GM12875 (cell line): Measurements from ENCODE around the gene WFDC1.
"Not testable (repeated sequence)": the region's sequence is repeated elsewhere in the genome, so short reads cannot be mapped to it uniquely, and the experiment has no call there.

Experiments used
- H3K4me3 ChIP-seq: one replicate; pipeline ENCODE4 v1.5.1; 2011; ENCODE audit warnings: low read depth, low read length, control low read depth
- TF ChIP-seq, protein P1 (sequence below): IDR thresholded peaks from 2 replicates; pipeline ENCODE4 v1.5.1; 2011; ENCODE audit warnings: low read depth, mild to moderate bottlenecking, control low read depth, inconsistent platforms, low read length, moderate library complexity, borderline replicate concordance; ENCODE audit not compliant: insufficient read depth

The WFDC1 gene

DNA sequence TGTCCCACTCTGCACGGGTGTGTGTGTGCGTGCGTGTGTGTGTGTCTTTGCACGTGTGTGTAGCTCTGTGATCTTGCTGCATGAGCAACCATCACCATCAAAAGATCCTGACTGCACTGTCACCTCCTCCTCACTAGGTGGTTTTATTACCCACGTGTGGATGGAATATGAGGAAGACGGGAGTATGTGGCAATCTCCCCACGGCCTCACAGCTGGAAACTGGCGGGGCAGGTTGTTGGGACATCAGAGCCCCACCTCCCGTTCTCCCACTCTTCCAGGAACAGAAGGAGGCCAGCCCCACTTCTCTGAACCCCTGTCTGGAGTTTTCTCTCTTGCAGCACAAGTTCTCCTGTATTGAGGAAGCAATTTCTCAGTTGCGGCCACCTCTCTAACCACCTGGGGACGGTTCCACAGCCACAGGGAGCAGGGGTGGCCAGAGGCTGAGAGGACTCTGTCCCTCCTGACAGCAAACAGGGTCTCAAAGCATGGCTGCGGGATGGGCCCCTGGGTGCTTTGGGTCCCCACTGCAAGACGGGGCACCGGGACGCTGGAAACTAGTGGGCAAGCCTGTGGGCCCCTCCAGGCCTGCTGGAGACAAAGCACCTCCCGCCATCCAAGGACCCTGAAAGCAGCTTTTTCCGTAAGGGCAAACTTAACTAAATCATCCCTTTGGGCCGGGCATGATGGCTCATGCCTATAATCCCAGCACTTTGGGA lies 45.8 kb downstream of the WFDC1 start:
- no peak overlapping the region for H3K4me3 ChIP-seq
- TF ChIP-seq, protein P1, sequence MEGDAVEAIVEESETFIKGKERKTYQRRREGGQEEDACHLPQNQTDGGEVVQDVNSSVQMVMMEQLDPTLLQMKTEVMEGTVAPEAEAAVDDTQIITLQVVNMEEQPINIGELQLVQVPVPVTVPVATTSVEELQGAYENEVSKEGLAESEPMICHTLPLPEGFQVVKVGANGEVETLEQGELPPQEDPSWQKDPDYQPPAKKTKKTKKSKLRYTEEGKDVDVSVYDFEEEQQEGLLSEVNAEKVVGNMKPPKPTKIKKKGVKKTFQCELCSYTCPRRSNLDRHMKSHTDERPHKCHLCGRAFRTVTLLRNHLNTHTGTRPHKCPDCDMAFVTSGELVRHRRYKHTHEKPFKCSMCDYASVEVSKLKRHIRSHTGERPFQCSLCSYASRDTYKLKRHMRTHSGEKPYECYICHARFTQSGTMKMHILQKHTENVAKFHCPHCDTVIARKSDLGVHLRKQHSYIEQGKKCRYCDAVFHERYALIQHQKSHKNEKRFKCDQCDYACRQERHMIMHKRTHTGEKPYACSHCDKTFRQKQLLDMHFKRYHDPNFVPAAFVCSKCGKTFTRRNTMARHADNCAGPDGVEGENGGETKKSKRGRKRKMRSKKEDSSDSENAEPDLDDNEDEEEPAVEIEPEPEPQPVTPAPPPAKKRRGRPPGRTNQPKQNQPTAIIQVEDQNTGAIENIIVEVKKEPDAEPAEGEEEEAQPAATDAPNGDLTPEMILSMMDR, result no peak

DNA sequence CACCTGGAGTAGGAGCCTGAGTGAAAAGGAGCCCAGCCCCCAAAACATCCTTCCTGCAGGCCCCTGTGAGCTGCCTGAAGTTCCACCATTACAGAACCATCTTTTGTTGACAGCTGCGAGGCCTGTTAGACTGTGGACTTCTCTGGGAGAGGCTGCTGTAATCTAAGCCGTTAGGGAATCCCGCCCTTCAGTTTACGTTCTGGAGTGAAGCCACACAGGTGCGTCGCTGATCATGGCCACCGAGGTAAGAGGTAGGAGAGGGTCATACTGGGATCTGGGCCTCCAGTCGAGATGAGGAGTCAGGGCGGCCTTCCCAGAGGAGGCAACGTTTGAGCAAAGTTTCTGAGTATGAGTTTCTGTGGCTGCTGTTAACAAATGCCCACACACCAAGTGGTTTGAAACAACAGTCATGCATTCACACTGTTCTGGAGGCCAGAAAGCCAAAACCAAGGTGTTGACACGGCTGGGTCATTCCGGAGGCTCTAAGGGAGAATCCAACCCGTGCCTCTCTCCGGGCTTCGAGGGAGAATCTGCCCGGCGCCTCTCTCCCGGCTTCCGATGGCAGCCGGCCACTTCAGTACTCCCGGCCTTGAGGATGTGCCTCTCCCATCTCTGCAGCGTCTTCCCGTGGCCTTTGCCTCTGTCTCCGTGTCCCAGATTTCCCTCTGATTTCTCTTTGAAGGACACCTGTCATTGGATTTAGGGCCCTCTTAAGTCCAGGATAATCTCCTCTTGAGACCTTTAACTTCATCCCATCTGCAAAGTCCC lies 47.0 kb downstream of the WFDC1 start:
- TF ChIP-seq, protein P1, result no peak
- H3K4me3 ChIP-seq, result no peak overlapping the region

DNA sequence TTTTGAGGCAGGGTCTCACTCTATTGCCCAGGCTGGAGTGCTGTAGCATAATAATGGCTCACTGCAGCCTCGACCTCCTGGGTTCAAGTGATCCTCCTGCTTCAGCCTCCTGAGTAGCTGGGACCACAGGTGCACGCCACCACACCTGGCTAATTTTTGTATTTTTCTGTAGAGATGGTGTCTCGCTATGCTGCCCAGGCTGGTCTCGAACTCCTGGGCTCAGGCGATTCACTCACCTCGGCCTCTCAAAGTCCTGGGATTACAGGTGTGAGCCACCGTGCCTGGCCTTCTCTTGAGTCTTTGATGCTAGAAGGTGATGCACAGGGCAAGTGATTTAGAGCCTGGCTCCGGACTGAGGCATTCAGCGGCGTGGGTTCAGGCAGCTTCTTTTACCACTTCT lies 49.1 kb downstream of the WFDC1 start:
- not testable (repeated sequence) for H3K4me3 ChIP-seq

DNA sequence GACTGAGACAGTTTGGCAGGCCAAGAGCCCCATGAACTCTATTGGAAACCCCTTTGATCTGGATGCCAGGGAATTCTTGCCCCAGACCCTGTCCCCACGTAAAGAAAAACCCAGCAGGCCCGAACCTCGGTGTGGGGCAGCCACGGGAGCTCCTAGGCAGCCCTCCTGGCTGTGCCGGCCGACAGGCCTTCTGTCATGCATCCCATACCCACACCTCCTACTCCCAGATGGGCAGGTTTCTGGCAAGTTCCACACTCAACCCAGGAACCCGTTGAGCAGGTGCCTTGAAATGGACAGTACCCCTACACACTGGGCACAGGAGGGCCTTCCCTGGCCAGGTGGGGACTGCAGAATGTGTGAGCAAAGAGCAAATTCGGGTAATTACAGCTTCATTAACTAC lies 50.1 kb downstream of the WFDC1 start:
- TF ChIP-seq, protein P1, result no peak
- no peak overlapping the region for H3K4me3 ChIP-seq

DNA sequence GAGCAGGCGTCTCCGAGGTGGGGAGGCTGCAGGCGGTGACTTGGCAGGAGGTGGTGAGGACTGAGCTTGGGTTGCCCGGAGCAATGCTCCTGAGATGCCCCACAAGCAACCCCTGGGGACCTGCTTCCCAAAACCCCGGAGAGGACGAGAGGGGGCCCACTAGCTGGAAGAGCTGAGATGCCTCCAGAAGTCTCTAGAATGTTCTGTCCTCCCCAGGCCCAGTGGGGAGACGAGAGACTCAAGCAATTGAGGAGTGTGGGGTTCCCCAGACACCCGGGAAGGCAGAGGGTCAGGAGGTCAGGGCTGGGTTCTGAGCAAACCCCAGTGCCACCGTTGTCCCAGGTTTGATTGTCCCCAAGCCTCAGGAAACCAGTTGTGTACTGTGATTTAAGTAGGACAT lies 52.5 kb downstream of the WFDC1 start:
- no peak overlapping the region for H3K4me3 ChIP-seq
- TF ChIP-seq, protein P1, result no peak

DNA sequence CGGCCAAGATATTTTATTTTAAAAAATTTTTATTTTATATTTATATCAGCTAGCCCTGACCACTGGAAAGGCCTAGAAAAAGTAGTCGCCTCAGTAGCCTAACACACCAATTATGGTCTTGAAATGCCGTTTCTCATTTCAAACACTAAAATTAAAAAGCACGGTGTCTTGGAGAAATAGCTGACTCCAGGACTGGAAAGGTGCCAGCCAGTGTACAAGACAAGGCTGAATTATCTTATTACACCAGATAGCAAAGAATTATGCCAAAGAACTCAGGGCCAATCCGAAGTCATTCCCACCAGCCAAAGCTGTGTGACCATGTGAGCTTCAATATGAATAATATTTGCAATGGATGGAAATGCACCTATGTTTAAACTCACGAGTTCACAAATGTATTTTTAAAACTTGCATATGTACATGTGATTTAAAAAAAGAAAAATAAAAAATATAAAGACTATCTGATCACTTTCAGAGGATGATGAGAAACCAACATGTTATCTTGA lies 53.8 kb downstream of the WFDC1 start:
- H3K4me3 ChIP-seq, result no peak overlapping the region
- TF ChIP-seq, protein P1, result no peak

DNA sequence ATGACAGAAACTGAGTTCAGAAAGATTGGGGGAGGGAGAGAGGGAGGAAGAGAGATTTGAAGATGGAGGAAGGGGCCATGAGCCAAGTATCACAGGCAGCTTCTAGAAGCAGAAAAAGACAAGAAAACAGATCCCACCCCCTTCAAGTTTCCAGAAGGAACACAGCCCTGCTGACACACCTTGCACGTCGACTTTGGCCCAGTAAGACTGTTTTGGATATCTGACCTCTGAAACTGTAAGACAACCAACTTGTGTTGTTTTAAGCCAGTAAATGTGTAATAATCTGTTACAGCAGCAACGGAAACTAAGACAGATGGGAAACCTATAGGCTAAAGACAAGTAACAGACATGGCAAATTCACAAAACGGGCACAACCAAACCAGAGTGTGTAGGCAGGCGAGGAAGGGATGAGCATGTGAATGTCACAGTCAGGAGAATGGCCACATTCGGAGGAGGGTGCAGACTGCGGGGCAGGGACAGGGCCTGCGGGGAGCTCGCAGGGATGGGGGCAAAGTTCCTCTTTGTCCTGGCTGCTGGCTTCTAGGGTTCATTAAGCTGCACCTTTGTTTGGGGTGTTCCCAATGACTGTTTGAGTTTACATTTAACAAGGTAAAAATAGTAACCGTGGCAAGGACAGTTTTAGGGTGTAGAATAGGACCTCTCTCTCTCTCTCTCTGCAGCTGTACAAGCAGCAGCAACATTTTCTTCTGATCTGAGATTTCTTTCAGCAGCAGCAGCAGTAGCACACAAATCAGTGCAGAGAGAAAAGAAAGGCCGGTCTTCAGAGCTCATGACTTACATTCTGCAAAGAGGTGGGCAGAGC lies 55.4 kb downstream of the WFDC1 start:
- no peak overlapping the region for H3K4me3 ChIP-seq
- TF ChIP-seq, protein P1, result no peak
